GM12878 (cell line): ENCODE results near the gene ADAM15. TPM values are rescaled to one million over a fixed set of nuclear protein-coding genes. Genes with fewer than 3 reads are reported as not detected.

Experiments
- ATAC-seq: fragments of 200-7000 bp; cut with Tn5 transposase; 3 replicates; pipeline ENCODE4 v1.9.1; 2020; ENCODE audit warnings: mild to moderate bottlenecking, moderate library complexity
- BruUV-seq: library from RNA; stranded (reverse); fragments of 400-500 nt; replicated peaks from 2 replicates; lab custom pipeline; 2021; lab: Mats Ljungman, UMichigan
- CTCF ChIA-PET: fragments of 300-600 bp; sonication (Branson Sonifier 250); formaldehyde crosslinking; extraction: SDS; loops from one replicate; lab custom pipeline; 2021; ENCODE audit warnings: inconsistent platforms; lab: Yijun Ruan, JAX
- POLR2A ChIA-PET: fragments of 350-600 bp; formaldehyde crosslinking; extraction: SDS; loops from one replicate; lab custom pipeline; 2021; ENCODE audit warnings: inconsistent platforms; lab: Charles Lee
- RAD21 ChIA-PET: fragments of 300-600 bp; sonication (Branson Sonifier 250); formaldehyde crosslinking; loops from one replicate; lab custom pipeline; 2023; ENCODE audit warnings: antibody characterized with exemption; ENCODE audit not compliant: unreplicated experiment; lab: Charles Lee
- SMC1A ChIA-PET: fragments of 300-600 bp; sonication (Branson Sonifier 250); formaldehyde crosslinking; loops from one replicate; lab custom pipeline; 2023; ENCODE audit not compliant: unreplicated experiment, uncharacterized antibody; lab: Charles Lee
- DNase-seq: peaks from one replicate; pipeline ENCODE4 v3.0.0-alpha.2; 2011; ENCODE audit warnings: low read depth, low spot score
- FAIRE-seq: peaks from 3 replicates; lab custom pipeline; 2011; peaks lifted over from hg19 to GRCh38; lab: Jason Lieb, UNC
- H2AFZ ChIP-seq: 2 replicates; pipeline ENCODE4 v1.6.0; 2011; ENCODE audit warnings: low read depth, low read length, control low read depth; ENCODE audit not compliant: control insufficient read depth
- H3K27ac ChIP-seq: 2 replicates; pipeline ENCODE4 v1.5.1; 2011; ENCODE audit warnings: control low read depth; ENCODE audit not compliant: control insufficient read depth, insufficient read depth
- H3K27me3 ChIP-seq, 2 experiments: replicated peaks in 1 of 2; 2 replicates each; pipeline versions ENCODE4 v1.6.0 to v1.6.1; 2011; ENCODE audit warnings: low read length in 1 of 2; ENCODE audit not compliant: control insufficient read depth in 2 of 2, insufficient read depth in 2 of 2
- H3K36me3 ChIP-seq, 2 experiments: 2 replicates each; pipeline ENCODE4 v1.5.1; 2011; ENCODE audit warnings: low read length in 1 of 2; ENCODE audit not compliant: control insufficient read depth in 2 of 2, insufficient read depth in 2 of 2
- H3K4me1 ChIP-seq: 2 replicates; pipeline ENCODE4 v1.6.1; 2011; ENCODE audit warnings: mild to moderate bottlenecking, low read length, moderate library complexity, mixed read lengths; ENCODE audit not compliant: control insufficient read depth, insufficient read depth
- H3K4me2 ChIP-seq: 2 replicates; pipeline ENCODE4 v1.6.0; 2011; ENCODE audit warnings: control low read depth; ENCODE audit not compliant: control insufficient read depth, insufficient read depth
- H3K4me3 ChIP-seq: fragments of 200-600 bp; sonication (generic); 2 replicates; pipeline ENCODE4 v1.5.1; 2016
- H3K79me2 ChIP-seq: 2 replicates; pipeline ENCODE4 v1.6.0; 2011; ENCODE audit warnings: low read length; ENCODE audit not compliant: control insufficient read depth, insufficient read depth
- H3K9ac ChIP-seq: 2 replicates; pipeline ENCODE4 v1.8.0; 2011; ENCODE audit warnings: low read length, control low read depth, mixed read lengths; ENCODE audit not compliant: control insufficient read depth, insufficient read depth
- H3K9me3 ChIP-seq: replicated peaks from 3 replicates; pipeline ENCODE4 v1.5.1; 2011; ENCODE audit warnings: mild to moderate bottlenecking, low read length; ENCODE audit not compliant: control insufficient read depth, insufficient read depth
- H4K20me1 ChIP-seq: 2 replicates; pipeline ENCODE4 v1.6.0; 2011; ENCODE audit not compliant: control insufficient read depth, insufficient read depth
- ASH2L ChIP-seq: fragments of 300-600, 200-600 bp; sonication (generic); IDR thresholded peaks from 2 replicates; pipeline ENCODE4 v1.6.1; 2017; ENCODE audit warnings: low read depth, mild to moderate bottlenecking, borderline replicate concordance
- CREB1 ChIP-seq: IDR thresholded peaks from 2 replicates; pipeline ENCODE4 v1.6.1; 2012; ENCODE audit warnings: low read depth, mild to moderate bottlenecking, inconsistent platforms
- NFYA ChIP-seq: IDR thresholded peaks from 2 replicates; pipeline ENCODE4 v1.6.1; 2011; ENCODE audit warnings: low read depth, mild to moderate bottlenecking, low read length, improper control_type of control experiment, borderline replicate concordance
- TCF7 ChIP-seq: IDR thresholded peaks from 2 replicates; pipeline ENCODE4 v1.6.1; 2014; ENCODE audit warnings: antibody characterized with exemption, borderline replicate concordance
- WGBS: methylation state at CpG from one replicate; pipeline ENCODE4 v1.1.6; 2016; ENCODE audit warnings: low lambda C conversion rate; ENCODE audit not compliant: insufficient replicate concordance, insufficient coverage; ENCODE audit errors: missing lambda C conversion rate; 5-methylcytosine and 5-hydroxymethylcytosine counted together
- in situ Hi-C: fragments of 300-500 bp; cut with MboI; formaldehyde crosslinking; loops from 9 replicates; pipeline ENCODE4 v1.14.3; 2018; ENCODE audit warnings: mixed read lengths
- intact Hi-C: fragments of 100-400 bp; cut with micrococcal nuclease; formaldehyde crosslinking; loops from one replicate; pipeline ENCODE4 v1.14.2; 2022; ENCODE audit not compliant: unreplicated experiment
- polyA plus RNA-seq, 11 experiments: library from polyadenylated mRNA; depleted of rRNA in 4 of 11; unstranded in 6 of 11; stranded (reverse) in 5 of 11; fragments of >200 nt; fragmentation: Nextera tagmentation in 4 of 11; fragmentation: Illumina TruSeq in 1 of 11; extraction: Ambion mirVana in 4 of 11; extraction: Trizol in 1 of 11; gene quantifications; 1 replicate in 1 of 11; 2 replicates in 10 of 11; pipeline versions ENCODE4 v1.2.1 to v1.2.3, GENCODE V29; 2011 to 2016; ENCODE audit warnings: inconsistent platforms in 2 of 11, missing spikeins in 2 of 11, low read depth in 1 of 11
- total RNA-seq, 4 experiments: library from RNA; depleted of rRNA in 3 of 4; stranded (reverse); fragments of >200 nt in 3 of 4; fragmentation: Illumina TruSeq in 1 of 4; extraction: Trizol in 1 of 4; gene quantifications; 2 replicates each; pipeline versions ENCODE4 v1.2.1 to v1.2.3, GENCODE V29; 2013 to 2021

The ADAM15 gene
- total and polyA plus RNA-seq, 10 of the 15 experiments (the other 5 are each of a cell fraction or from before 2014, with no cell fraction given), result 0.29 to 38.8 (median 14.7) TPM

DNA sequence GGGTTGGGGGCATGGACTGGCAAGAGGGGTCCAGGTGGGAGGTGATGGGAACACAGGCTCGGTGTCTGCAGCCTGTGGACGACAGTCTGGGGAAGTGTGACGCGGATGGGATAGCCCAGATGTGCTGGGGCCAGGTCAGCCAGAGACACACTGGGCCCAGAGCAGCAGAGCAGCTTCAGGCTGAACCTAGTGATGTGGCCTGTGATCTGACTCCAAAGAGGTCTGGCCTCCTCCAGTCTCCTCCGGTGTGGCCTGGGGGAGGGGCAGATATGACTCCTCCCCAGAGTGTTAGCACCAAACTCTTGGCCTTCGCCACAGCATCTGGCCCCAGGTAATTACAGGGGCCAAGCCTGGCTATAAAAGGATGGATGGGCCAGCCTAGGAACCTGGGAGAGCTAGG is 41.0 kb downstream of the ADAM15 start:
- no peaks in the 10 kb centered on the region for H4K20me1 ChIP-seq
- intact Hi-C loops (no loop called here), in situ Hi-C loops (loop anchor here (5.0 kb wide), 1 partner anchor 75 kb away; no protein-coding TSS in a partner anchor)
- H3K36me3 ChIP-seq, result no peaks in the 10 kb centered on the region
- H3K27ac ChIP-seq, result no peak overlapping the region
- BruUV-seq, result no TSS peak
- H3K79me2 ChIP-seq, result no peaks in the 10 kb centered on the region
- no peak overlapping the region for H3K4me3 ChIP-seq
- POLR2A ChIA-PET, result interaction anchor here (0.7 to 1.5 kb wide), 4 partner anchors 34 to 151 kb away, joined by 3 to 5 read pairs (median 4); partner anchors contain the start of gene KRTCAP2
- DNase-seq (no peak), ATAC-seq (no peak), FAIRE-seq (no peak)
- H3K4me2 ChIP-seq, result no peak overlapping the region
- H3K9ac ChIP-seq, result no peak overlapping the region
- peaks cover 3% of the 10 kb centered on the region; the same call in 1 of the 2 replicates for H3K4me1 ChIP-seq
- SMC1A ChIA-PET, result interaction anchor here (0.9 to 2.7 kb wide), 13 partner anchors 15 to 187 kb away, joined by 3 to 36 read pairs (median 4); partner anchors contain the start of gene KRTCAP2
- 39% methylated on average over 6 of the region's 6 CpGs for WGBS
- RAD21 ChIA-PET, result interaction anchor here (1.1 to 5.1 kb wide), 6 partner anchors 29 to 101 kb away, joined by 3 to 71 read pairs (median 7); partner anchors contain the start of genes EFNA4, KRTCAP2 and SLC50A1
- no peak for TF ChIP-seq TCF7
- H2AFZ ChIP-seq, result no peak overlapping the region
- peaks cover 0 to 2% of the 10 kb centered on the region in 2 experiments; a peak in 1 of 4 replicates for H3K27me3 ChIP-seq
- H3K9me3 ChIP-seq, result no peaks in the 10 kb centered on the region
- CTCF ChIA-PET, result interaction anchor here (0.6 to 6.8 kb wide), 32 partner anchors 8 to 406 kb away, joined by 3 to 284 read pairs (median 5); partner anchors contain the start of genes KRTCAP2 and TRIM46

DNA sequence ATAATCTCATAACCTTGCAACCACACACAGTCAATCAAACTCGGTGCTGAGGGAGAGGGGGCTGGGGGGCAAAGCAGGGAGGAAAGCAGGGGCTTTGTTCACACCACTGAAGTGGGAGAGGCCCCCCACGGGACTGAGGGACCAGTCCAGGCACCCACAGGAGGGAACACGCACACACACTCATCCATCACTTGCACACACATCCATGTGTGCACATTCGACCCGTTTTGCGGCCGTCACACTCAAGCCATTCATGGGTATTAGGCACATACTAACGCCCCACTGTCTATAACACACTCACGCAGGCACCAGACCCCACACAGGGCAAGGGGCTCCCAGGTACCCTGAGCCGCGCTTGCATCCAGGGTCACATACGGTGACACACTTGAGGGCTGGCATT is 41.5 kb downstream of the ADAM15 start:
- ChIA-PET CTCF (interaction anchor here (1.8 to 6.8 kb wide), 8 partner anchors 17 to 77 kb away, joined by 6 to 284 read pairs (median 8); partner anchors contain the start of genes KRTCAP2 and TRIM46), RAD21 (interaction anchor here (1.8 to 5.1 kb wide), 3 partner anchors 43 to 80 kb away, joined by 9 to 71 read pairs (median 20); partner anchors contain the start of genes KRTCAP2 and SLC50A1), POLR2A (interaction anchor here (0.8 kb wide), 1 partner anchor 151 kb away, joined by 3 read pairs; no protein-coding TSS in a partner anchor), SMC1A (interaction anchor here (1.1 to 2.7 kb wide), 4 partner anchors 15 to 80 kb away, joined by 3 to 36 read pairs (median 14); partner anchors contain the start of gene KRTCAP2)
- Histone ChIP-seq H3K27ac (no peak overlapping the region), H3K79me2 (no peaks in the 10 kb centered on the region), H3K4me1 (peaks cover 3% of the 10 kb centered on the region; the same call in 1 of the 2 replicates), H3K27me3 (peaks cover 0 to 2% of the 10 kb centered on the region in 2 experiments; a peak in 1 of 4 replicates), H4K20me1 (no peaks in the 10 kb centered on the region), H3K36me3 (no peaks in the 10 kb centered on the region), H3K4me3 (no peak overlapping the region), H3K4me2 (no peak overlapping the region), H3K9me3 (no peaks in the 10 kb centered on the region), H3K9ac (no peak overlapping the region), H2AFZ (no peak overlapping the region)
- DNase-seq (no peak), ATAC-seq (no peak), FAIRE-seq (no peak)
- TF ChIP-seq CREB1 (no peak), ASH2L (no peak), NFYA (no peak)
- 49% methylated on average over 12 of the region's 12 CpGs for WGBS
- in situ Hi-C loops (loop anchor here (5.0 kb wide), 1 partner anchor 75 kb away; no protein-coding TSS in a partner anchor), intact Hi-C loops (no loop called here)
- BruUV-seq, result no TSS peak
